ENCODE measurements around the gene HLA-DRB1. TPM values are rescaled to one million over a fixed set of nuclear protein-coding genes. Genes with fewer than 3 reads are reported as not detected.

Gene HLA-DRB1
- 111 and 141 TPM in 2 replicates for total RNA-seq (2022)
- Bru-seq, nascent RNA = percentile 65 among the genes with signal in this experiment
- BruChase-seq, experiment 1, labeled RNA remaining after a 6-hour chase = percentile 80 among the genes with signal in this experiment
- percentile 66 among the genes with signal in this experiment for BruChase-seq, experiment 2, labeled RNA remaining after a 2-hour chase
- long read RNA-seq, transcript HLA-DRB1-201 (6 exons, 1,229 nt) = major isoform, 232 of 273 reads
- long read RNA-seq, partial matches to known transcripts = 18 of 273 reads
- long read RNA-seq, other reads (novel, unspliced or antisense) = 23 of 273 reads

- peaks cover 14% of the 10 kb centered on the region for H3K27me3 Mint-ChIP-seq (ENCODE audit: unreplicated experiment)
- no peaks in the 10 kb centered on the region for H3K9me3 Mint-ChIP-seq (ENCODE audit: low read depth, unreplicated experiment)
- BruUV-seq (replicated peaks) = no TSS peak
- intact Hi-C loops (cut with micrococcal nuclease; ENCODE audit: unreplicated experiment) = loop anchor here (2.0 kb wide), 1 partner anchor 61 kb away; no protein-coding TSS in a partner anchor
- peak within 1 kb of the TSS; percentile 22 for H3K27ac Mint-ChIP-seq (ENCODE audit: unreplicated experiment)
- peaks cover 9% of the 10 kb centered on the region for H3K36me3 Mint-ChIP-seq (ENCODE audit: insufficient read depth, unreplicated experiment)
- CTCF ChIA-PET = no interaction called here
- peak within 1 kb of the TSS; percentile 56 for H3K4me3 Mint-ChIP-seq (ENCODE audit: low read depth, unreplicated experiment)
- H3K4me1 Mint-ChIP-seq (ENCODE audit: low read depth, unreplicated experiment) = peaks cover 12% of the 10 kb centered on the region
- TF ChIP-seq, protein P1, sequence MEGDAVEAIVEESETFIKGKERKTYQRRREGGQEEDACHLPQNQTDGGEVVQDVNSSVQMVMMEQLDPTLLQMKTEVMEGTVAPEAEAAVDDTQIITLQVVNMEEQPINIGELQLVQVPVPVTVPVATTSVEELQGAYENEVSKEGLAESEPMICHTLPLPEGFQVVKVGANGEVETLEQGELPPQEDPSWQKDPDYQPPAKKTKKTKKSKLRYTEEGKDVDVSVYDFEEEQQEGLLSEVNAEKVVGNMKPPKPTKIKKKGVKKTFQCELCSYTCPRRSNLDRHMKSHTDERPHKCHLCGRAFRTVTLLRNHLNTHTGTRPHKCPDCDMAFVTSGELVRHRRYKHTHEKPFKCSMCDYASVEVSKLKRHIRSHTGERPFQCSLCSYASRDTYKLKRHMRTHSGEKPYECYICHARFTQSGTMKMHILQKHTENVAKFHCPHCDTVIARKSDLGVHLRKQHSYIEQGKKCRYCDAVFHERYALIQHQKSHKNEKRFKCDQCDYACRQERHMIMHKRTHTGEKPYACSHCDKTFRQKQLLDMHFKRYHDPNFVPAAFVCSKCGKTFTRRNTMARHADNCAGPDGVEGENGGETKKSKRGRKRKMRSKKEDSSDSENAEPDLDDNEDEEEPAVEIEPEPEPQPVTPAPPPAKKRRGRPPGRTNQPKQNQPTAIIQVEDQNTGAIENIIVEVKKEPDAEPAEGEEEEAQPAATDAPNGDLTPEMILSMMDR (IDR thresholded peaks at IDR 0.05; ENCODE audit: unreplicated experiment) = no peak
- DNase-seq = peak; percentile 54
These were observed at the start of gene HLA-DRB1 for GRCh38 chr6:32589596-32590449. TSS of gene HLA-DRB1 (minus strand) at chr6:32589848. CDS start at chr6:32589742, 106 bp downstream.

GRCh38 chr6:32638532-32639219, 49.0 kb upstream of the HLA-DRB1 start:
- Mint-ChIP-seq H3K27ac (ENCODE audit: unreplicated experiment) (no peak overlapping the region), H3K27me3 (ENCODE audit: unreplicated experiment) (peaks cover 50% of the 10 kb centered on the region), H3K4me1 (ENCODE audit: low read depth, unreplicated experiment) (no peaks in the 10 kb centered on the region), H3K36me3 (ENCODE audit: insufficient read depth, unreplicated experiment) (no peaks in the 10 kb centered on the region), H3K9me3 (ENCODE audit: low read depth, unreplicated experiment) (no peaks in the 10 kb centered on the region), H3K4me3 (ENCODE audit: low read depth, unreplicated experiment) (no peak overlapping the region)
- CTCF ChIA-PET = no interaction called here
- TF ChIP-seq, protein P1 (IDR thresholded peaks at IDR 0.05; ENCODE audit: unreplicated experiment) = no peak
- DNase-seq = no peak
- no TSS peak for BruUV-seq (replicated peaks)
- intact Hi-C loops (cut with micrococcal nuclease; ENCODE audit: unreplicated experiment) = no loop called here

- Mint-ChIP-seq H3K27me3 (ENCODE audit: unreplicated experiment) (peaks cover 50% of the 10 kb centered on the region), H3K4me1 (ENCODE audit: low read depth, unreplicated experiment) (no peaks in the 10 kb centered on the region), H3K9me3 (ENCODE audit: low read depth, unreplicated experiment) (no peaks in the 10 kb centered on the region), H3K27ac (ENCODE audit: unreplicated experiment) (no peak overlapping the region), H3K36me3 (ENCODE audit: insufficient read depth, unreplicated experiment) (no peaks in the 10 kb centered on the region), H3K4me3 (ENCODE audit: low read depth, unreplicated experiment) (no peak overlapping the region)
- CTCF ChIA-PET = no interaction called here
- no peak for DNase-seq
- TF ChIP-seq, protein P1 (IDR thresholded peaks at IDR 0.05; ENCODE audit: unreplicated experiment) = no peak
- BruUV-seq (replicated peaks) = no TSS peak
- intact Hi-C loops (cut with micrococcal nuclease; ENCODE audit: unreplicated experiment) = no loop called here
These were observed 48.2 kb upstream of the HLA-DRB1 start for GRCh38 chr6:32637883-32638282.

- no peaks in the 10 kb centered on the region for H3K4me1 Mint-ChIP-seq (ENCODE audit: low read depth, unreplicated experiment)
- no peak within 1 kb of the TSS for H3K27ac Mint-ChIP-seq (ENCODE audit: unreplicated experiment)
- intact Hi-C loops (cut with micrococcal nuclease; ENCODE audit: unreplicated experiment) = no loop called here
- TF ChIP-seq, protein P1 (IDR thresholded peaks at IDR 0.05; ENCODE audit: unreplicated experiment) = no peak
- peaks cover 50% of the 10 kb centered on the region for H3K27me3 Mint-ChIP-seq (ENCODE audit: unreplicated experiment)
- DNase-seq = no peak
- H3K9me3 Mint-ChIP-seq (ENCODE audit: low read depth, unreplicated experiment) = no peaks in the 10 kb centered on the region
- no peaks in the 10 kb centered on the region for H3K36me3 Mint-ChIP-seq (ENCODE audit: insufficient read depth, unreplicated experiment)
- TSS peak; percentile 92 for BruUV-seq (replicated peaks)
- CTCF ChIA-PET = interaction anchor here (0.7 kb wide), 1 partner anchor 213 kb away, joined by 3 read pairs; no protein-coding TSS in a partner anchor
- peak within 1 kb of the TSS; percentile 24 for H3K4me3 Mint-ChIP-seq (ENCODE audit: low read depth, unreplicated experiment)
These were observed 47.7 kb upstream of the HLA-DRB1 start, which contains the start of gene HLA-DQA1 for GRCh38 chr6:32637219-32637880. TSS of gene HLA-DQA1 (plus strand) at chr6:32637406. CDS start at chr6:32637459, 53 bp downstream.
